GM19395 (cell line): Measurements from ENCODE around the gene SFXN3.

ENCODE experiments used
- ATAC-seq: cut with Tn5 transposase; IDR thresholded peaks from one replicate; pipeline ENCODE4 v1.9.1; 2021; ENCODE audit warnings: mild to moderate bottlenecking, moderate library complexity; ENCODE audit not compliant: unreplicated experiment

Gene SFXN3

DNA sequence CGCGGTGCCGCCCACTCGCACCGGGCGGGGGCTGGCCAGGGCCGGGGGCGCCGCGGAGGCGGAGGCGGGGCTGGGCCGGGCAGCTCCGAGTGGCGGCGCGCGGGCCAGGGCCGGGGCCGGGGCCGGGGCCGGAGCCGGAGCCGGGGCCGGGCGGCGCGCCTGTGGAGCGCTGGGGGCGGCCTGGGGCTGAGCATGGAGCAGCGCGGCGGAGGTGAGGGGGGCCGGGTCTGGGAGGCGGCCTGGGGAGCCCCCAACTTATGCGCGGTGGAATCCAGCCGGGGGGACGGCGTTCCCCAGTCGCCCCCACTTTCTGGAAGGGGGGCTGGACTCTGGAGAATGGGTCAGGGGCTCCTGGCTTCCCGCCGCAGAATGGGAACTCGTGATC lies 31.3 kb upstream of the SFXN3 start, which contains the start of gene LZTS2:
Gene LZTS2, plus strand, starts transcription at position 67 of the 385 bp plus-strand sequence. CDS start 2,731 bp downstream, outside the sequence.
- no peak for ATAC-seq

DNA sequence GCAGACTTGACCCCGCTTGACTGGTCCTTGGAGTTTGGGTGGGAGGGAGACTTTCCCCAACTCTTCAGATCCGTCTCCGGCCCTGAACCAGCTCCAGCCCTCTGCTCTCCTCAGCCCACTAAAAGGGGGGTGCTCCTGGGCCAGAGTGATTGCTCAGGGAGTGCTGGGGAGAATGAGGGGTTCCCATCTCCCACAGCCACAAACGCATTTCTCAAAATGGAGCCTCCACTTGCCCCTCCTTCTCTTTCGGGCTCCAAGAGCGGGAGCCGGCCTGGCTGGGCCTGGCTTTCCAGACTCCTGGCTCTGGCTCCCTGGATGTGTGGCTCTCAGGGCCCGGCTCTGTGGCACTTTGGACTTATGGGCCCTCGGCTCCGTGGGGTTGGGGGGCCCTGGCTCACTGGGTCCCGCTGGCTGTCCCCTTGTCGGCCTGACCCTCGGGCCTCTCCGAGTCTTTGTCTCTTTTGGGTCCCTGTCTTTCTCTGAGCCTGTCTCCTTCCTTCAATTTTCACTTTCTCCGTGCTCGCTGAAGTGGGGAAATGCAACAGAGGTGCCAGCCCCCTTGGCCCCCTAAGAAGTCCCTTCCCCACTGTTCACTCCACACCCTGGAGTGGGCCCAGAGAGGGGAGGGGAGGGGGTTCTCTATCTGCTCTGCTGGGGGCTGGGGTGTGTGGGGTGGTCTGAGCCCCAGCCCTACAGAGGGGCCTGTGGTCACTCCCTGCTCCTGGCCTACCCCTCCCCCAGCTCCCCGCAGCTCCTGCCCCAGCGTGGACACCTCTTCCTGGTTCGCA lies 30.7 kb upstream of the SFXN3 start:
- ATAC-seq, result no peak

DNA sequence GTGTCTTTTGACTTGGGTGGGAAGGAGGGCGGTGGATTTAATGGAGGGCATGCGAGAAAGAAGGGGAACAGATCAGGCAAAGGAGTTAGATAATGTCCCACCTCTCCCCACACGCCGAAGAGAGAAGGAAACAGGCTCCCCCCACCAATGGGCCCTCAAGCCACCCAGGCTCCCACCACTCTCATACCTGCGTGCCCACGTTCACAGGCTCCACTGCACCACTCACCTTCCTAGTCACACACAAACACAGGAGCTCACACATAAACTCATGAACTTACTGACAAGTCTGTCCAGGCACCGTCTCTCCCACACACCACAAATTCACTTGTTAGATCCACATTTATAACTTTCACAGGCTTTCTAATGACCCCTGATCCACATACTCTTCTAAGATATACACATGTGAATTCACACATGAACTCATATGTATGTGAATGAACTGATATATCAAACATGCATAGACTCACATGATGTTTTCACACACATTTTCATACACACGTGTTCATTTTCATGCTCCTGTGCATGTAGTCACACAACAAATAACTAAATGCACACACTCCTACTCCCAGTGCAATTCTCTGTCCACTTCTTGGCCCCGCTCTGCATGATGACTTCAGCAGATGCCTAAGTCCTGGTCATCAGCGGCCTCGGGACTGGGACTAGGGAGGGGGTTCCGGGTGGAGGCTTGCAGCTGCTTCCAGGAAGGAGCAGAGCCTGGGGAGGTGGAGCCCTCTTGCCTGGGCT lies 29.9 kb upstream of the SFXN3 start:
- no peak for ATAC-seq

DNA sequence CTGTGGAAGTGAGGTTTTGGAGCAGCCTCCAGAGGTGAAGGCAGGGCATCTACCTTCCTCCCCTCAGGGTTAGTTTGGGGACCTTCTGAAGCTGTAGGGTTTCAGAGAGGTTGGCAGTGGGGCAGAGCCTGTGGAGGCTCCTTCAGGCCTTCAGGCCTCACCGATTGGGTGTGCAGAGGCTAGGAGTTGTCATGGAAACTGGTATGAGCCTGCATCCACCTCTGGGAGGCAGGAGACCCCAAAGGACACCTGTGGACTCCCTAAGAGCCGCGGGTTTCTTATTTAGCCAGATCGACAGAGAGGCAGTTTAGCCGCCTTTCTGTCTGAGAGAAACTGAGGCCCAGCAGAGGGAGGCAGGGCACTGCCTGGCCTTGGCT lies 29.4 kb upstream of the SFXN3 start:
- ATAC-seq, result no peak

DNA sequence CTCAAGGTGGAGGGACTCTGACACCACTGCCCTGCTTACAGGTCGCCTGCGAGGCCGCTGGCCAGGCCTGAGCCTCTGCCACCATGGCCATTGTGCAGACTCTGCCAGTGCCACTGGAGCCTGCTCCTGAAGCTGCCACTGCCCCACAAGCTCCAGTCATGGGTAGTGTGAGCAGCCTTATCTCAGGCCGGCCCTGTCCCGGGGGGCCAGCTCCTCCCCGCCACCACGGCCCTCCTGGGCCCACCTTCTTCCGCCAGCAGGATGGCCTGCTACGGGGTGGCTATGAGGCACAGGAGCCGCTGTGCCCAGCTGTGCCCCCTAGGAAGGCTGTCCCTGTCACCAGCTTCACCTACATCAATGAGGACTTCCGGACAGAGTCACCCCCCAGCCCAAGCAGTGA lies 28.6 kb upstream of the SFXN3 start:
- no peak for ATAC-seq

DNA sequence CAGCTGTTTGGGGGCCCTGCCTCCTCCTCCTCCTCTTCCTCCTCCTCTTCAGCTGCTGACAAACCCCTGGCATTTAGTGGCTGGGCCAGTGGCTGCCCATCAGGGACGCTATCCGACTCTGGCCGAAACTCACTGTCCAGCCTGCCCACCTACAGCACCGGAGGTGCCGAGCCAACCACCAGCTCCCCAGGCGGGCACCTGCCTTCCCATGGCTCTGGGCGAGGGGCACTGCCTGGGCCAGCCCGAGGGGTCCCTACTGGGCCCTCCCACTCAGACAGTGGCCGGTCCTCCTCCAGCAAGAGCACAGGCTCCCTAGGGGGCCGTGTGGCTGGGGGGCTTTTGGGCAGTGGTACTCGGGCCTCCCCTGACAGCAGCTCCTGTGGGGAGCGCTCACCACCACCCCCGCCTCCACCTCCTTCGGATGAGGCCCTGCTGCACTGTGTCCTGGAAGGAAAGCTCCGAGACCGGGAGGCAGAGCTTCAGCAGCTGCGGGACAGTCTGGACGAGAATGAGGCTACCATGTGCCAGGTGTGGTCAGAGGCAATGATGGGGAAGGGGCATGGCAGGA lies 27.3 kb upstream of the SFXN3 start:
- ATAC-seq, result no peak

DNA sequence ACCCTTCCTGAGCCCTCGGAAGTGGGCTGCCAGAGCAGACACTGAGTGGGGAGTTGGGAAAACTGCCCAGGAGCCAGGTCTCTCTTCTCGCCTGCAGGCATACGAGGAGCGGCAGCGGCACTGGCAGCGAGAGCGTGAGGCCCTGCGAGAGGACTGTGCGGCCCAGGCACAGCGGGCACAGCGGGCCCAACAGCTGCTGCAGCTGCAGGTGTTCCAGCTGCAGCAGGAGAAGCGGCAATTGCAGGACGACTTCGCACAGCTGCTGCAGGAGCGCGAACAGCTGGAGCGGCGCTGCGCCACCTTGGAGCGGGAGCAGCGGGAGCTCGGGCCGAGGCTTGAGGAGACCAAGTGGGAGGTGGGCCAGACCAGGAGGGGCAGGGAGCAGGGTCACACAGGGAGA lies 25.7 kb upstream of the SFXN3 start:
- ATAC-seq, result no peak

DNA sequence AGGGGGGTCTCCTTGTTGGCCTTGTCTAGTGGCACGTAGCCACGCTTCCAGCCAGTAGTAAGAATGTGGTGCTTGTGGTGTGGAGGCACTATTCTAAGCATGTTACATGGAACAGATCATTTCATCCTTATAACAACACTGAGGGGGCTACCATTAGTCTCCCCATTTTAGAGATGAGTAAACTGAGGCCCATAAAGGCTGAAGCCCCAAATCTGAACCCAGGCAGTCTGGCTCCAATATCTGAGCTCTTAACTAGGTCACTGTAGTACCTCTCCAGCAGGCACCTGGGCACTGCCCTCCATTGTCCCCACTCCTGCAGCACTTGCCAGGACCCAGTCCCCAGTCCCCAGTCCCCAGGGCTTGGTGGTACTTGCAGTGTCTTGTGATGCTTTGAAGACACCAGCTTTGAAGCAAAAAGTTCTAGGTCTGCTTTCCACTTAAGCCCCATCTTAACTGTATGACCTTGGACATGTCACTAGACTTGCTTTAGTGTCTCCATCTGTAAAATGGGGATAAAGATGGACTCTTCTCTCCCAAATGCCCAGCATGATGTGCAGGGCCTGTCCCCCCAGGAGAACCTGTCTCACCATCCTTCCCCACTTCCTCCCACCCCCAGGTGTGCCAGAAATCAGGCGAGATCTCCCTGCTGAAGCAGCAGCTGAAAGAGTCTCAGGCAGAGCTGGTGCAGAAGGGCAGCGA lies 25.0 kb upstream of the SFXN3 start:
- no peak for ATAC-seq

DNA sequence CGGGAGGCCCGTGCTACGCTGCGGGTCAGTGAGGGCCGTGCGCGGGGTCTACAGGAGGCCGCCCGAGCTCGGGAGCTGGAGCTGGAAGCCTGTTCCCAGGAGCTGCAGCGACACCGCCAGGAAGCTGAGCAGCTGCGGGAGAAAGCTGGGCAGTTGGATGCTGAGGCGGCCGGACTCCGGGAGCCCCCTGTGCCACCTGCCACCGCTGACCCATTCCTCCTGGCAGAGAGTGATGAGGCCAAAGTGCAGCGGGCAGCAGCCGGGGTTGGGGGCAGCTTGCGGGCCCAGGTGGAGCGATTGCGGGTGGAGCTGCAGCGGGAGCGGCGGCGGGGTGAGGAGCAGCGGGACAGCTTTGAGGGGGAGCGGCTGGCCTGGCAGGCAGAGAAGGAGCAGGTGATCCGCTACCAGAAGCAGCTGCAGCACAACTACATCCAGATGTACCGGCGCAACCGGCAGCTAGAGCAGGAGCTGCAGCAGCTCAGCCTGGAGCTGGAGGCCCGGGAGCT lies 24.4 kb upstream of the SFXN3 start:
- ATAC-seq, result no peak

DNA sequence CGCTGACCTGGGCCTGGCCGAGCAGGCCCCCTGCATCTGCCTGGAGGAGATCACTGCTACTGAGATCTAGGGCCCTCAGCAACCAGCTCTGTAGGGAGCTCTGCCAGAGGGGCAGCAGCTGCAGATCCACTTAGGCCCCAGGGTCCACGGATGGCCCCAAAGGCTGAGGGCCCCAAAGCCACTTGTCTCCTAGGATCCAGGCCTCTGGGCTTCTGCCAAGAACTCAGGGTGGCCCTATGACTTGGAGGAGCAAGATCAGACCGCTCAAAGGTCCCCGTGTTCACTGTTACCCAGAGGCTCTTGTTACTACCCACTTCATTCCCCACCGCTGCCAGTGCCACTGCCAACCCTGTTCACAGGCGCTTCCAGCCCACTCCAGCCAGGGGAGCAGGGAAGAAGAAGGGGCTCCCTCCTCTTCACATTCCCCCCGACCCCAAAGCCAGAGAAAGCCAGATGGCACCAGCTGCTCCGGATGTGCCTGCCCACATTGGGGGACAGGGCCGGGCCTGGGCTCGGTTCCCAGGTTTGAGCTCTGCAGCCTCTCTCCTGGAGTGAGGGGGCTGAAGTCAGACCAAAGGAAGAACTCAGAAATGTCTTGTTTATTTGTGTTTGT lies 23.8 kb upstream of the SFXN3 start:
- ATAC-seq, result no peak

DNA sequence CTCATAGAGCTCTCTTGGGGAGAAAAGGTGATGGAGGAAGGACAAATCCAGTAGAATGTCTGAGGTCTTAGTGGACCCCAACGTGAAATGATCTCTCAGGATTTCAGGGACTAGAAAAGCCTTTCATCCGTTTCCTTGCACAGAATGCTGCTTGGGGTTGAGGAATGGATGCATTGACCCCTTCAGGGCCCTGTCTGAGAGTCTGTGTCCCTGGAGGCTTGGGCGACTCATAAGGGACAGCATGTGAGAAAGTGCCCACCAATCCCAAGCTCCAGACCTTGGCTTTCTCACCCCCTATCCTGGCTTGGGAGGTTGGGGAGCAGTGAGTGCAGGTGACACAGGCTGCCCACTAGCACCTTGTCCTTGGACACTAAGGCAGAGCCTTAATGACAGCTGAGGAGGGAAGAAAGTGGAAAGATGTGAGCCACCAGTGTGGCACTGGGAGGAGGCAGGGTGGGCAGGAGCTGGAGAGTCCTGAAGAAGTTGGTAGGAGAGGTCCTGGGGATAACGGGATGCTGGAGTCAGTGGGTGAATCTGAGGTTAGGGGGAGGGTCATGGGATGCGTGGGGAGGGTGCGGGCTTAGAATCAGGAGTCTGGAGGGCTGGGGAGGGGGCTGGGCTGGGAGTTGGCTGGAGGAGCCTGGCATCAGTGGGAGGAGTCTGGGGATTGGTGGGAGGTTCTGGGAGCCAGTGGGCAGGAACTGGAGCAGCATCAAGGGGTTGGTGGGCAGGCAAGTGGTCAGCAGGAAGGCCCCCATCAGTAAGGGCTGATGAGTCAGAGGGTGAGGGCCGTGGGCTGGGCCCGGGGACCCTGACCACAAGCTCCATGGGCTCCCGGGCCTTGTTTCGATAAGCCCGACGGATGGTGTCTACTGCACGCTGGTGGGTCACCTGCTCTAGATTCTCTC lies 22.9 kb upstream of the SFXN3 start:
- ATAC-seq, result no peak

DNA sequence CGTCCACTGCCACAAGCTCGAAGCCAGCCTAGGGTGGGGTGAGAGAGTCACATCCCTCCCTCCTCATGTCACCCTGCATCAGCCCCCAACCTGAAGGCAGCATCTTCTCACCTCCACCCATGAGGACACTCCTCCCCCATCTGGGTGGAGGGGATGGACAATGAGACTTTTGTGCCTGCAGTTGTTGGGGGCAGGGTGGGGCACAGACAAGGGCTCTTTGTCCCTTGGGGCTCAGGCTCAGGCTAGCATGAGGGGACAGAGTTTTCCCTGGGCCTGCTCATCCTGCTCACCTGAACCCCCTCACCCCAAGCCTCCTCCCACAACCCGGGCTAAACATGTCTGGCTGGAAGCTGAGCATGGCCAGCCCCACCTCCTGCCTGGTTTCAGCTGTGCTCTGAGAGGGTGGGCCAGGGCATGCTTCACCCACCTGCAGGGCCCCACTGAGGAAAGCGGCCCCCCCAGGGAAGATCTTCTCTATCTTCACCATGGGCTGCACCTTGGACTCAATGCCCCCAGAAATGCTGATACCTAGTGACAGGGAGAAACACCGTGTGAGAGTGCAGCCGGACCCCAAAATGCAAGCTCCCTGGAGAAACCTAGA lies 22.1 kb upstream of the SFXN3 start:
- no peak for ATAC-seq

DNA sequence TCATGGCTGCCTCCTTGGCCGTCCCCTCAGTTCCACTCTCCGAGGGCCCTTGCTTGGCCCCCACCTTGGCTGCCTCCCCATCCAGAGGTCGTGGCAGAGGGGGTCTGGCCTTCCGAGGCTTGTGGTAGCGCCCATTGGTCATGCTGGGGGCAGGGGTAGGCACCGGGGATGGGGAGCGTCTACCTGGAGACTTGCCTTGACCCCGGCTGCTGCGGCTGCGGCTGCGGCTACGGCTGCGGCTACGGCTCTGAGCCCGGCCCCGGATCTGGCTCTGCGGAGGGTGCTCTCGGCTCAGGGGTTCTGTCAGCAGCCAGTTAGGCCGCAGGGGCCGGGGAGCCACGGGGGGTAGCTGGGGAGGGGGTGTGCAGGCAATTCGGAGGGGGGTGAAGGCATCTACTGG lies 20.7 kb upstream of the SFXN3 start:
- ATAC-seq, result no peak

DNA sequence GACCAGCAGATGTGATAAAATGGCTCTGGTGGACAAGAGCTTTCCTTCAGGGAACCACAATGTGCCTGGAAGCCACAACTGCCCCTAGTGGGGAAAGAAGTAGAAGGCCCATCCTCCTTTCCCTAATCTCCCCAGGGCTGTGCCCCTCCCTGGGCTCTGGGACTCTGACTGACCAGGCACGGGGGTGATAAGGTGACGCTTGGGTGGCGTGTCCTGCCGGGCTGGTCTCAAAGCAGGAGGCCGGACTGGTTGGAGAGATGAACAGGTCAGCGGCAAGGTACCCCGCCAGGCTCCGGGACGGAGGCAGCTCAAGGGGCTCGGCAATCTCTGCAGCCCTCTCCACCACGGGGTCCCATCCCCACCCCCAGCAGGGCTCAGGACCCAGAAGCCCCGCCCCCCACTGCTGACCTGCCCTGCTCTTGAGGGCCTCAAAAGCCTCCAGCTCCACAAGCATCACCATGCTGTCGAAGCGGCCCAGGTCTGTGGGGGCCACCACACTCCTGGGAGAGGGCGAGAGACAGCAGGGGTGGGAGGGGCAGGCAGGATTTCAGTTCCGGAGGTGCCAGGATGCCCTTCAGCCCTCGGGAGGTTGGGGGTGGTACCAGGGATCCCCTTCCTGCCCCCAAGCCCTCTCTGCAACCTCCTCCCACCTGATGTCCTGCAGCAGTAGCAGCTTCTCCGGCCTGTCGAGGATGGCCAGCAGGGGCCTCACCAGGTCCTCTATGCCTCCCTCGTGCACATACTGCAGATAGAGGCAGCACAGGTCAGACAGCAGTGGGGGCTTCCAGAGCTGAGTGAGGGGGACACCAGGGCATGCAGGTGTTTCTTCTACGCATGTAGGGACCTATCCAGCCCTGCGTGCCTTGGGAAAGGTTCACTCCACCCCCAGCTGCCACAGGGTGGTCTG lies 19.3 kb upstream of the SFXN3 start:
- no peak for ATAC-seq

DNA sequence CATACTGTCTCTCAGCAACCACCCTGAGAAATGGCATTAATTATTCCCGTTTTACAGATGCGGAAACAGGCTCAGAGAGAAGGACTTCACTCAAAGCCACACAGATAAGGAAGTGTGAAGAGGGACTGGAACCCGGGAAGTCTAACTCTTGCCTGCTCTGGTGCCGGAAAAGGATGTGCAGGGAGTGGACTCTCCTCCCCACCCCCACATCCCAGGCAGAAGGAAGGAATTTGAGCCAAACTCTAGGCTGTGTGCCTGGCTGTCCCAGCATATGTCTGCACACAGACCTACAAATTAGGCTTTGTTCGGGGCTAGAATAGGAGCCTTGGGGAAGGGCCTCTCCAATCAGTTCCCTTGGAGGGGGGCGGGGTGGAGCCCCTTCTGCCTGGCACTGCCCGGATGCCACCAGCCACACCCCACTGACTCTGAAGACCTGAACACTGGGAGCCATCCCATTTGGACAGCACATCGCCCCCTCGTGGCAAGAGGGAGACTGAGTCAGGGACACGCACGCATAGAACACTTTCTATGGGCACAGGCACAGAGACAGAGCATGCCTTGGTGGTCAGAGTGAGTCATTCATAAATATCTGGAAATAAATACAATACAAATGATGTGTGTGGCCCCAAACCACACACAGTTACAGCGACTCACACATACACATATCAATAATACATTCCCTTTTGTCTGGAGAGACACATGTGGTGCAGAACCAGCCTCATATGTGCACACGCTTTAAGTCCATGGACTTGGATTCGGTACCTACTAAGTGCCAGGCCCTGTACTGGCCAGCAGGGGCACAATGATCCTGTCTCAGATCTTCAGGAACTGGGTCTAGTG lies 18.3 kb upstream of the SFXN3 start:
- ATAC-seq, result no peak

DNA sequence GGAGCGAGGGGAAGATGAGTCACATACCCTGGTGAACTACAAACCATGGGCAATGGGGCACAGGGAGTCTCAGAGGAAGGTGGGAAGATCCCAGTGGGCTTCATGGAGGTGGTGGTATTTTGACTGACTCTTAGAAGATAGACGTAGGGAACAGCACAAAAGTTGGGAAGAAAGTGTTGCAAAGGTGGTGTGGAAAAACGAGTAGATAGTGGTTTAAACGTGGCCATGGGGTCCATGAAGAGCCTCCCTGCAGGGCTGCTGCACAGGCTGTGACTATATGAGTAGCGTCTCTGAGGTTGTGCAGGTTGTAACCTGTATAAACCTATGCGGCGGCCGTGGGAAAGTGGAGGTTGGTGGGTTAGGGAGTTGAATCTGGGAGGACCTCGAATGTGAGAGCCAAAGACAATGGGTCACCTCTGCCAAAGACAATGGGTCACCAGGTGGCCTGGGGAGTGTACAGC lies 17.6 kb upstream of the SFXN3 start:
- no peak for ATAC-seq

DNA sequence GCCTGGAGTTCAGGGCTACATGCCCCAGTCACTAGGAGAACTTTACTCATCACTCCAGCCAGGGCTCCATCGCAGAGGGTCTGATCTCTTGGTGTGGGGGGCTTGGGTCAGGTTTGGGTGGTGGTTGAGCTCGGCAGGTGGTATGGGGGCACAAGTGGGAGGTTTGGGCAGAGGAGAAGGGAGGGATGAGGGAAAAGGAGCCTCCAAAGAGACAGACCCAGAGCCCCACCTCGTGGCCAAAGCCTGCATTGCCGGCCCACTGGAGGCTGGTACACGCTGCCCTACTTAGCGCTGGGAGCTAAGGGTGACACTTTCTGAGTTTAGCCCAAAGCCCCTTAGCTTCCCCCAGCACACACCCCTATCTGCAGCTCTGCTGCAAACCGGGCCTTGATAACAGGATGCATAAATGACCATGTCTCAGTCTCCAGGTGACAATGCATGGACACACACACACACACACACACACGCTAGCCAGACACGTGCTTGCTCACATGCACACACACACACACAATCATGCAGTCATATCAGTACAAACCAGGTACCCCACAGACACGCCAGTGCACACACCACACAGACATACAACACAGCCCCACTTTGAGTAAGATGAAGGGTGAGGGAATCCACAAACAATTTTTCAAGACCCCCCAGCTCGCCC lies 16.7 kb upstream of the SFXN3 start:
- ATAC-seq, result no peak
